ENCODE measurements around the gene CD2BP2.
"Not testable (repeated sequence)": the region's sequence is repeated elsewhere in the genome, so short reads cannot be mapped to it uniquely, and the experiment has no call there.

CD2BP2 gene

DNA sequence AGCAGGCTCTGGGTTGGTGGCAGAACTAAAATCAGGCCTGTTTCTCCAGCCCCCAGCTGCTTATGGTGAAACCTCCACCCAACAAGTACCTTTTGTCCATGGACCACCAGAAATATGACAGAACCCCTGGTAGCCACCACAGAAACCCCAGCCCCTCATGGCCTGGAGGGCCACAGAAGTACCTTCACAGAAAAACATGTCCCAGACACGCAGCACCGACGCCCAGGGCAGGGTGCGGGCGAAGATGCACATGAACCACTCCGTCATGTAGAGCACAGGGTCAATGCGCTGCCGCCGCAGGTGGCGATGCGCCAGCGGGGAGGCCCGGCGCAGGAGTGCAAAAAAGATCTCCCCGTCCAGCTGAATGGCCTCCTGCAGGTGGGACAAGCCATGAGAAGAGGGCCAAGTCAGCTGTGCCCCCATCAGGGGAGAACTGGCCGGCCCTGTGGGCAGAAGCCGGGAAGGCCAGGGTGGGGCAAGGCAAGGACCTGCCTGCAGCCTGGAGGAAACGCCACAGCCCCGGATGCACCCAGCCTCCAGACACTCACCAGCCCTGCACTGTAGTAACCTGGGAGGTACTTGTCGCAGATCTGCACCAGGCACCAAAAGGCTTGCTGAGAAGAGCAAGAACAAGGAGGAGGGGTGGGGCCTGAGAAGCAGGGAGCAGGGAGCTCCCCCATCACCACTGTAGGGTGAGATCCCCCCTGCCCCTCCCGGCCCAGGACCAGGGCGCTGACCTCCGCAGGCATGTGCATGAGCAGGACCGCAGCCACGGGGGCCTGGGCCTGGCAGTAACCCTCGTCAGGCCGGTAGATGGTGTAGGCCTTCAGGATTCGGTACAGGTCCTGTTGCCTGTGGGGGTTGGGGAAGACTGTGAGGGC, 4.1 kb upstream of the CD2BP2 start:
- no peak for DNase-seq

DNA sequence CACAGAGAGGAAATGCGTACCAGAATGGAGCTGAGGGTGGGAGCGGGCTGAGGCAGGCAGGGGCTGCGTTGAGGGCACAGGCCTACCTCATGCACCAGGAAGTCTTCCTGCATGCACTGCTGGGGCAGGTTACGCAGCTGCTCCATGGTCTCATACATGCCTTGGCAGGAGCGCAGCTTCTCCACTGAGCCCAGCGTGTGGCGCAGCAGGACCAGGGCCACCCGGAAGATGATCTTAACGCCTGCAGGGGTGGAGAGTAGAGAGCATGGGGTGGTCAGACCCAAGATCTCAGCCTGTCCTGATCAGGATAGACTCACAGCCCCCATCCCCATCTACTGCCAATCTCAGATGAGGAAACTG, 3.4 kb upstream of the CD2BP2 start:
- DNase-seq, result no peak

DNA sequence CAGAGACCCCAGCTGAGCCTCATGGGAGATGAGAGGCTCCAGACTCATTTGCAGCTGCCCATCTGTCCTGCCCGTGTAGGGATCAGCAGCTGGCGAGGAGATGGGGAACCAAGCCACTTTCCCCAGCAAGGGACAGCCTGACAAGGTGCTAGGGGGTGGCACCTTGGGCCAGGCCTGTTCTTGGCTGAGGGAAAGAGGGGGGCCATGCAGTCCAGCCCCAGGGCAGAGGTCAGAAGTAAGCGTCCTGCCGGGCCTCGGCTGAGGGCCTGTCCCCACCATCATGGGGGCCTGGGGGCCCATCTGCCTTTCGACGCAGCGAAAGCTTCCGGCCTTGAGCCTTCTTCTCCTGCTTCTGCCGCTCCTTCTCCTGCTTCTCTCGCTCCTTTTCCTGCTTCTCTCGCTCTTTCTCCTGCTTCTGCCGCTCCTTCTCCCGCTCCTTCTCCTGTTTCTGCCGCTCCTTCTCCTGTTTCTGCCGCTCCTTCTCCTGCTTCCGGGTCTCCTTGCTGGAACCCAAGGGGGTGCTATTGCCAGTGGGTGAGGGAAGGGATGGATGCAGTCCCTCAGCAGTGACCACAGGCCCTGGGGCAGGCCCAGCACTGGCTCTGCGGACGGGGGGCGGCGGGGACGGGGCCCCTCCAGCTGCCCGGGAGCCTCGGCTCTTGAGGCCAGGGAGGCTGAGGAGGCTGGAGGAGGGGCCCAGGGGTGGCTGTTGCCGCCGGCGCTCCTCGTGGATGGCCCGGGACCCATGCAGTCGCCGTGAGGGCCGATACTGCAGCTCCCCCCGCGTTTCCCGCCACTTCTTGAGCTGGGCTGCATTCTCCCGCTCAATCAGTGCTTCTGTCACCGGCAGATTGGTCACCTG, 2.8 kb upstream of the CD2BP2 start:
- DNase-seq, result no peak

DNA sequence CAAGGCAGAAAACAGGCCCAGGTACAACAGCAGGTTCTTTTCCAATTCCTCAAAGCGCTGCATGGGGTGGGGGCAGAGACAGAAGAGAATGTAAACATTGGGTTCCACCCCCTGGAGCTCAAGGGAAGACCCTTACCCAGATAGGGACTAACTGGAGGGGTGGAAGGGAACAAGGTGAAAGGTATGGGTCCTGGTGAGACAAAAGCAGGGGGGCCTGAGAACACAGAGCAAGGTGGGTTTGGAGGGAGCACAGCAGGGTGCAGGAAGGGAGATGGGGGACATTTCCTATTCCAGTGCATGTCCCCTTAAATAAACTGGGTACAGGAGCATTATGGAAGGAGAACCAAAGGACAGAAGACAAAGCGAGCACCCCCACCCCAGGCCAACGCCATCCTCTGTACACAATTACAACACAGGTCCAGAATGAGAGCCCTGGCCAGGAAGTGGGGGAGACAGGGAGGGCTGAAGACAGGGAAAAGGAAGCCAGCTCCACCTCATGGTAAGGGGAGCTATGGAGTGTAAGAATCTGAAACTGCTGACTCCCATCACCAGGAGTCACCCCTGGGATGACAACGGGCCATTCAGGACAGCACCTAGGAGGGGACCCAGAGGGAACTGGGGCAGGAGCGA, 2.1 kb upstream of the CD2BP2 start:
- DNase-seq, result no peak

DNA sequence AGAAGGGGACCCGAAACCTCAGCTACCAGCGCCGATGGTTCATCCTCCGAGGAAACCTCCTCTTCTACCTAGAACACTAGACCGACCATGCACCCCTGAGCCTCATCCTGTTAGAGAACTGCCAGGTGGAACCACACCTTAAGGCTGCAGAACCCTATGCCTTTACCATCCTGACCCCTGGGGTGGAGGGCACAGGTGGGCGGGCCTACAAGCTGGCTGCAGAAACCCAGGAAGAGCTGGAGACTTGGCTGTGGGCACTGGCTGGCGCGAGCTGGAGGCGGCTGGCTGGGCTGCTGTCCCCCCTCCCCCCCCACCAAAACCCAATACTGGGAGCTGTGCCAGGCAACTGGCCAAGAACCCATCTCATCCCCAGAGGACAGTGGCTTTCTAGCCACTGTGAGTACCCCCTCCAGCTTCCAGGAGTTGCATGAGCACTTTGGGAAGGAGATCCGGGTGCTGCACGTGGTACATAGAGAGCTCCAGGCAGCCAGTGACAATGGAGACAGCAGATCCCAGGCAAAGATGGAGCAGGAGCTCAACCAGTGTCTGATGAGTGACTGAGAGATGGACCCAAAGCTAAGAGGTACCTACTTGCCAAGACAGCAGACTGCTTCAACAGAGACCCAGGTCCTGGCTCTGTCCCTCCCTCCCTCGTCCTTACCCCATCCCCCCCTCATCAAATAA, 1.4 kb upstream of the CD2BP2 start:
- DNase-seq, result peak; percentile 47

DNA sequence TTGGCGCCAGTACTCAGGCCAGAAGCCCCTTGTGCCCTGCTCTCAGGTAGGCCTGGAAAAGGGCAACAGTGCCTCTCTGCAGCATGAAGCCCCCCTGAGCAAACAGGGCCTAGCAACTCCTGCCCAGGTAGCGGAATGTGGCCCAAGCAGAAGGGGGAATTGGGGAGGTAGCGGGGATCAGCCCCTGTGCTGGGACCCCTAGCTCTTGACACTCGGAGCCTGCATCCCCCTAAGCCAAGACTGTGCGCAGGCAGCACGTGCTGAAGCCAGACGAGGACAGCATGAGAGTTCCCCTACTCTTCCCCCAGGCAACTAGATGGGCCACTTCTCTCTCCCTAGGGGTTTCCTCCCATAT, 823 bp upstream of the CD2BP2 start:
- DNase-seq, result no peak

DNA sequence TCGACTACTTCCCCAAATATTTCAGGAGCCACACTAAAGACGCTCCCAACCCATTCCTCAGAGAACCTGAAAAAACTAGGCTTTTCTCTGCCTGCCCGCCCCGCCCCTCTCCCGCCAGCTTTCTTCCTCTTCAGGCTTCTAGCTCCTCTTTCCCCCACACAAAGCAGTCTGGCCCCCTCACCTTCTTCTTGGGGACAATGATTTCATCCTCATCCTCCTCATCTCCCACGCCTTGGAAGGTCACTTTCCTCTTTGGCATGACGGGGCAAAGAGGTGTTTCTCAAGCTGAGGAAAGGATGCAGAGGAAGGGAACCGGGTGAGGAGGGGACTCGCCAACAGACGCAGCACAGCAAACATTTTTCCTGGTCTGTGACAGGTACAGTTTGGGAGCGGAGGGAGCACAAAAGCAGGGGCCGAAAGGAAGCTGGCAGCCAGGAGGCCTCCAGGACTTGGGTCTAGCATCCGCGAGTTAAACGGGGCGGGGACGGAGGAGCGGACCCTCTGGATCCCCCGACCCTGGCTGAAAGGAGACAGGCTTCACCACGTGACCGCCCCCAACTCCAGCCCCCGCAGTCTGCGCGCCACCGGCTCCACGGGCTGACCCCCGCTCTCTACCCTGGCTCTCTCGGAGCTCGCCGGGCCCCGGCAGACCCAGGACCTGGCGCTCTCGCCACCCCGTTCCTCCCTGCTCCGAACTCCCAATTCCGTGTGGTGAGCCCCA, 525 bp downstream of the CD2BP2 start:
- no peak for DNase-seq

DNA sequence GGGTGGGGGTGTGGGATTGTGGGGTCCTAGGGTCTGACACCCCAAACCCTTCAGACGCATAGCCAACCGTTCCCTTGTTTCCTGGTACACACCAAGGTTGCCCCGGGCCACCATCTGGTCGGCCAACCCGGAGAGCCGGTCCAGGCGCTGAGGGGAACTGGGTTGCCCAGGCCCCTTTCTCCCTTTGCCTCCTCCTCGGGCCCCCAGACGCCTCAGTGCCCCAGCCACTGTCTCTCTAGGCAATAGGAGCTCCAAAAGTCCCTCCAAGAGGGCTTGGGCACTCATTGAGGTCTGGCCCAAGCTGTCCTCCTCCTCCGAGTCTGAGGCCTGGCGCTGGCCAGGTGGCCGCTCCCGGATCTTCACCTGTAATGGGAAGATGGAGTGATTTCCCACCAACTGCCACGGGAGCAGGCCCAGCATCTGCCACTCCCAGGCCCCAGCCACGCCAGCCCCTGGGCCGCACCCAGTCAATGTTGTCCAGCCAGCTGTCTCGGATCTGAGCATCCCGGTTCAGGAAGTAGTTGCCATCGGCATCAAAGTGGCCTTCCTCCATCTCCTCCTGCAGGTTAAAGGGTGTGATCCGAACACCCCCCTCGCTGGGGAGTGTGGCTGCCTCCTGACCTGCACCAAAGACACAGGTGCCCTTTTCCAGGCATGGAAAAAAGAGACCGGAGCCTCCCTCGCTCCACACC, 1.5 kb downstream of the CD2BP2 start:
- DNase-seq, result no peak

DNA sequence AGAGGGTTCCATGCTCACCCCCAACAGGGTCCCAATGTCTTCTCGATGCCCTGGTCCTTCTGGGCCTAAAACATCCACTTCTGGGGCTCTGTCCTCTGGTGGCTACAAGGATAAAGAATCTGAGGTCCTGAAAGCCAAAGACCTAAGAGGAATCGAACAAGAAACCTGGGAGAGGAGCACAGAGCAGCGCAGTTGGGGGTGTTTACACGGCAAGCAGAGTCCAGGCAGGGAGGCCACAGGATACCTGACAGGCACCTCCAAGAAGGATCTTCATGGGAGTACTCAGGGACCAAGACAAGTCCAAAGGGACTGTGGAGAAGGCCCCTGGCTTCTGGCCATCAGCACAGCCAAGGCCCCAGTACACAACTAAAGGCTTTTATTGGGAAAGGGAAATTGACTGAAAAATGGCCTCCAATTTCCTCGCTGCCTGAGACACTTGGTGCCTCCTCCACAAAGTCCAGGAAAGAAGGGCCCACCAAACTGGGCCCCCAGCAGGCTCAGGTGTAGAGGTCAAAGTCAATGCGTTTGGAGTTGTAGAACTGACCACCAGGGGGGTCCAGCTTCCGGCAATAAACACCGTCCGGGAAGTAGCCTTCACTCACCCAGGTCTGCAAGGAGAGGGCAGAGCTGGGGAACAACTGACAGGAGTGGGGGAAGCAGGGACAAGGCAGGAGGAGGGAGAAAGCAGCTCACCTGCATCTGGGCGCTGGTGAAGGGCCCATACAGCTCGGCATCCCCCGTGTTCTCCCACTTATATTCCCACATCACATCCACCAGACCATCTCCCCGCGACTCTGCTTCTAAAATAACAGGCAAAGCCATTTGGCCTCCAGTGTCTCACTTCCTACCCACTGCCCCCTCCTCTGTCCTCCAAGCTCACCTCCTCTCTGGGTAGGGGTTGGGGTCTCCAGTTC, 2.4 kb downstream of the CD2BP2 start:
- DNase-seq, result no peak

DNA sequence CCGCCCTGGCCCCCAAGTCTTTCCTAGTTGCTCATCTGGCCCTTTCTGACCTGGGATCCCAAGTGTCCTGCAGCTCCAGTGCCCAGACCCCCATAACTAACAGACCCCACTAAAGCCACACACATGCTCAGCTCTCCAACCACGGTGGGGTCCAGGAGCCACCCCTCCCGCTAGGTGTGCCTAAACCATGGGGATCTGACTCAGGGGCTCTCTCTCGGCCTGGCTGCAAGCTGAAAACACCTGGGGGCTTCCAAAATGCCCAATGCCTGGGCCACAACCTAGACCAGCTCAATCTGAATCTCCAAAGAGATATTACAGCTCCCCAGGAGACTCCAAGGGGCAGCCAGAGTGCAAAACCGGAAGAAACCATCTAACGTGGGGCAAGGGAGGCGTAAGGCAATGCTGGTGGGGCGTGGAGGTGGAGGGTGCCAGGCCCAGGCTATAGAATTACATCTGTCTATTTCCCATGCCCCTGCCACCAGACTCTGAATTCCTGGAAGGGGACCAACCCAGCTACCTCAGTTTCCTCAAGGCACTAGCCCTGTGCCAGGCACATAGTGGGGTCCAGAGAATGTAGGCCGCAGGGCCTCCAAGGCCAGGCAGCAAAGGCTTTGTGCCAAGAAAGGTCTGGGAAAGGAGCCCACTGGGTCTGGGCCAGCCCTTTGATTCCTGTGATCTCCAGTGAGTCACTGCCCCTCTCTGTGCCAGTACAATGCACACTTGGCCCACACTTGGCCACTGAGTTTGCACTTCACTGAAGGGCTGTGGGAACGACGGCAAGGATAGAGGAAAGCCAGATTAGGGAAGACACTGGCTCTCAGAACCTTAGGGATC, 3.3 kb downstream of the CD2BP2 start:
- peak; percentile 62 for DNase-seq

DNA sequence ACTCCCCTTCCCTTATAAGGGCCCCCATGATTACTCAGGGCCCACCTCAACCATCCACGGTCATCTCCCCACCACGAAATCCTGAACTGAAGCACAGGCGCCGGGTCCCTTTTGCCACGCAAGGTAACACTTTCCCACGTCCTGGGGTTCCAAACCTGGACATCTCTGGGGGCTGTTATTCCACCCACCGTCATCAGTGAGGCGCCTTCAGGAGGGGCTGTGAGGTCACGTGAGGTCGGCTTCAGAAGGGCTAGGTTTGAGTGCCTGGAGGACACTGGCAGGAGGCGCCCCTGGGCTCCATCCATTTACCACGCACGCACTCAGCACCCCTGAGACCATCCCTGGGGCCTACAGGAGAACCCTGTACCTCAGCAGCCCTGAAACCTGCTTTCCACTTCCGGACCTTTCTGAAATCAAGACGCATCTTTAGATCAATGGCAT, 4.1 kb downstream of the CD2BP2 start:
- no peak for DNase-seq

DNA sequence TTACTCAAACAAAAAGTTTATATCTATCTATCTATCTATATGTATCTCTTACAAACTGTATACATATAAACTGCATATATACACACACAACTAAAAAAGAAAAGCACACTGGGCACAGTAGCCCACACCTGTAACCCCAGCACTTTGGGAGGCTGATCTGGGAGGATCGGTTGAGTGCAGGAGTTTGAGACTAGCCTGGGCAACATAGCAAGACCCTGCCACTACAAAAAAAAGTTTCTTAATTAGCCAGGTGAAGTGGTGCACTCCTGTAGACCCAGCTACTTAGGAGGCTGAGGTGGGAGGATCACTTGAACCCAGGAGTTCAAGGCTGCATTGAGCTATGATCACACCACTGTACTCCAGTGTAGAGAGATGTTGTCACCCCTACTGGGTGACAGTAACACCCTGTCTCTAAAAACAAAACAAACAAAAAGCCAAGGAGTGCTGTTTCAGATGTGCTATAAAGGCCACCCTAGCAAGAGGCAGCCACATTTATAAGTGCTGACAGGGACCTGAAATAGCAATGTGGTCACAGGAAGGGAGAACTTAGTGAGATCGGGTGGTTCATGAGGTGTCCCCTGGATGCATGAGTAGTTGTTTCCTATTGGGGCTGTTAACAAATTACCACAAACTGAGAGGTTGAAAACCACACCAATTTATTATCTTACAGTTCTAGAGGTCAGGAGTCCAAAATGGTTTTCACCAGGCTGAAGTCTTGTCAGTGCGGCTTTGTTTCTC, 4.8 kb downstream of the CD2BP2 start:
- no peak for DNase-seq

DNA sequence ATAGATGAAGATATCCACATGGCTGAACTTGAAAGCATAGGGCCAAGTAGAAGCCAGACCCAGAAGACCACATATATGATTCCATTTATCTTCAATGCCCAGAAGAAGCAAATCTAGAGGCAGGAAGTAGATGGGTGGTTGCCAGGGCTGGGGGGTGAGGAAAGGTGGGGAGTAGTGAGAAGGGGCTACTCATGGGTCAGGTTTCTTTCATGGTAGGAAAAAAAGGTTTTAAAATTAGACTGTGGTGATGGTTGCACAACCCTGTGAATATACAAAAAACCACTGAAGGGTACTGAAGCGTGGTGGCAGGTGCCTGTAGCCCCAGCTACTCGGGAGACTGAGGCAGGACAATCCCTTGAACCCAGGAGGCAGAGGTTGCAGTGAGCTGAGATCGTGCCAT, 5.4 kb downstream of the CD2BP2 start:
- DNase-seq, result no peak

DNA sequence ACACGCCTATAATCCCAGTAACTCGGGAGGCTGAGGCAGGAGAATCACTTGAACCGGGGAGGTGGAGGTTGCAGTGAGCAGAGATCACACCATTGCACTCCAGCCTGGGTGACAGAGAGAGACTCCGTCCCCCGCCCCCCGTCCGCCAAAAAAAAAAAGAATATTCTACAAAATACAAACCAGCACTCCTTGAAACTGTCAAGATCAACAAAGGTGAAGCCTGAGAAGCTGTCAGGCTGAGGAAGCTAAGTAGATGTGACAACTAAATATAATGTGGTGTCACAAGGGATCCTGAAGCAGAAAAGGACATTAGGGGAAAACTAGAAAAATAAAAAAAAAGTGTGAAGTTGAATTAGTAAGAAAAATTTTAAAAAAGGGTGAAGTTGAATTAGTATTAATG, 6.2 kb downstream of the CD2BP2 start:
- DNase-seq, result no peak

DNA sequence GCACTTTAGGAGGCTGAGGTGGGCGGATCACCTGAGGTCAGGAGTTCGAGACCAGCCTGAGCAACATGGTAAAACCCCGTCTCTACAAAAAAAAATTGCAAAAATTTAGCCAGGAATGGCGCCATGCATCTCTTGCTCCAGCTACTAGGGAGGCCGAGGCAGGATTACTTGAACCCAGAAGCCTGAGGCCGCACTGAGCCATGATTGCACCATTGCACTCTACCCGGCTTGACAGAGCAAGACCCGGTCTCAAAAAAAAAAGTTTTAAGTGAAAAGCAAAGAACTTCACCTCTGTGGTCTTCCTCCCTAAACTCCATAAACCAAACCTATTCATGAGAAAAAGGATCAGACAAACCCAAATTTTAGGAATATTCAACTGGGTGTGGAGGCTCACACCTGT, 7.0 kb downstream of the CD2BP2 start:
- no peak for DNase-seq

DNA sequence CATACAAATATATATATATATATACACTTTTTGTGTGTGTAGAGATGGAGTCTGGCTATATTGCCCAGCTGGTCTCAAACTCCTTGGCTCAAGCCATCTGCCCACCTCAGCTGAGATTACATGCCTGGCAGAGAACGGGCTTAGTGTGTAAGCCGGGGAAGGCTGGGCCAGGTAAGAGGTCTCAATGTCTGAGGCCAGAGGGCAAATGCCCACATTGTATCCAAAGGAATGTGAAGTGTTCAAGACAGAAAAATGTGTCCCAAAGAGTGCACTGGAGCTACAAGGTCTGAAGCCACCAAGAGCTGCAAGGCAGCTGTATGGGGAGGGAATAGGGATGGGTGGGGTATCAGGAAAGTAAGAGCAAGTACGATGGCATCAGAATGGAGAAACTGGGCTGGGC, 8.8 kb downstream of the CD2BP2 start:
- no peak for DNase-seq

DNA sequence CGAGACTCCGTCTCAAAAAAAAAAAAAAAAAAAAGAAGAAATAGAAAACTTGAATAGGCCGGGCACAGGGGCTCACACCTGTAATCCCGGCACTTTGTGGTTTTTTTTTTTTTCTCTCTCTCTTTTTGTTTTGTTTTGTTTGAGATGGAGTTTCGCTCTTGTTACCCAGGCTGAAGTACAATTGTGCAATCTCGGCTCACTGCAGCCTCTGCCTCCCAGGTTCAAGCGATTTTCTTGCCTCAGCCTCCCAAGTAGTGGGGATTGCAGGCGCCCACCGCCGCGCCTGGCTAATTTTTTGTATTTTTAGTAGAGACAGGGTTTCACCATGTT, 11.7 kb downstream of the CD2BP2 start:
- not testable (repeated sequence) for DNase-seq

DNA sequence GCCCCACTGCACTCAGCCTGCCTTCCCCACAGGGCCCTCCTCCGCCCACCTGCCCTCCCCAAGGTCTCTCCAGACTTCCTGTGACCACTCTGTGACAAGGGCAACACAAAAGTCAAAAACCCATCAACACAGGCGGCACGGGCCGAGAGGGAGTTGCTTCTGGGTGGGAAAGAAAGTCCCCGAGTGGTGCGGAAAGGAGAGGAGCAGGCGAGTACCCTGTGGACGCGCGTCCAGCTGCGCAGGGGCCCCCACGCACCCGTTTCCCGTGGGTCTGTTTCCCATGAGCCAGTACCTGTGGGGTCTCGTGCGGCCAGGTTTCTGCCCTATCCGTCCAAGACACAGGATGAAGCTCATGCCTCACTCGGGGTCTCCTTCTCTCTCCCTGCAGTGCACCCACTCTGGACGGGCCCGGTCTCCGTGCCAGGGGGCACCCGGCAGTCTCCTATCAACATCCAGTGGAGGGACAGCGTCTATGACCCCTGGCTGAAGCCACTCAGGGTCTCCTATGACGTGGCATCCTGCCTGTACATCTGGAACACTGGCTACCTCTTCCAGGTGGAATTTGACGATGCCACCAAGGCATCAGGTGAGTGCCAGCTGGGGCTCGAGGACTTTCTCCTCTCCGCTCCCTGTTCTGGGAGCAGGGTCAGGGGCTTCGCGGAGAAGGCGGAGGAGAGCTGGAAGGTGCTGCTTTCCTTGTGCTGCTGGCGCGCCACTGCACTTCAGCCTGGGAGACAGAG, 12.2 kb downstream of the CD2BP2 start:
- DNase-seq, result no peak
